Embryonic facial prominence (tissue), 1 donor: ENCODE results near the gene ZBTB21.
"Not testable (repeated sequence)": the region's sequence is repeated elsewhere in the genome, so short reads cannot be mapped to it uniquely, and the experiment has no call there.

Source experiments
- DNase-seq: peaks from one replicate; pipeline ENCODE4 v3.0.0-alpha.2; 2016; ENCODE audit errors: extremely low spot score

The ZBTB21 gene

GRCh38 chr21:41967708-41968107 is 42.5 kb downstream of the ZBTB21 start:
- no peak for DNase-seq

GRCh38 chr21:41966872-41967621 is 43.1 kb downstream of the ZBTB21 start:
- no peak for DNase-seq

- DNase-seq, result no peak
Measured at GRCh38 chr21:41966041-41966833, 43.9 kb downstream of the ZBTB21 start.

GRCh38 chr21:41965461-41966013 is 44.6 kb downstream of the ZBTB21 start:
- no peak for DNase-seq

- no peak for DNase-seq
Measured at GRCh38 chr21:41965045-41965444, 45.1 kb downstream of the ZBTB21 start.

GRCh38 chr21:41964171-41964570 is 46.0 kb downstream of the ZBTB21 start:
- DNase-seq, result no peak

- DNase-seq, result no peak
Measured at GRCh38 chr21:41962425-41962966, 47.7 kb downstream of the ZBTB21 start.

GRCh38 chr21:41961753-41962152 is 48.4 kb downstream of the ZBTB21 start:
- DNase-seq, result no peak

- DNase-seq, result no peak
Measured at GRCh38 chr21:41961282-41961701, 48.9 kb downstream of the ZBTB21 start.

GRCh38 chr21:41960386-41960785 is 49.8 kb downstream of the ZBTB21 start:
- DNase-seq, result no peak

GRCh38 chr21:41959697-41960096 is 50.5 kb downstream of the ZBTB21 start:
- not testable (repeated sequence) for DNase-seq

- no peak for DNase-seq
Measured at GRCh38 chr21:41958886-41959563, 51.1 kb downstream of the ZBTB21 start.

- DNase-seq, result no peak
Measured at GRCh38 chr21:41957991-41958766, 52.0 kb downstream of the ZBTB21 start.

GRCh38 chr21:41956926-41957729 is 53.0 kb downstream of the ZBTB21 start:
- DNase-seq, result no peak

- DNase-seq, result no peak
Measured at GRCh38 chr21:41955516-41955915, 54.6 kb downstream of the ZBTB21 start.

- no peak for DNase-seq
Measured at GRCh38 chr21:41954654-41955499, 55.3 kb downstream of the ZBTB21 start.

- no peak for DNase-seq
Measured at GRCh38 chr21:41953831-41954653, 56.1 kb downstream of the ZBTB21 start, which contains the start of gene C2CD2. C2CD2 (minus strand) TSS chr21:41954018; CDS start chr21:41953648, 370 bp downstream.

GRCh38 chr21:41953249-41953830 is 56.8 kb downstream of the ZBTB21 start:
- no peak for DNase-seq
